ENCODE measurements around the gene ECPAS. TPM values are rescaled to one million over a fixed set of nuclear protein-coding genes. Genes with fewer than 3 reads are reported as not detected.

ECPAS gene
- total RNA-seq, 2 donors from 2014 or later, result 87.8 to 103 TPM

DNA sequence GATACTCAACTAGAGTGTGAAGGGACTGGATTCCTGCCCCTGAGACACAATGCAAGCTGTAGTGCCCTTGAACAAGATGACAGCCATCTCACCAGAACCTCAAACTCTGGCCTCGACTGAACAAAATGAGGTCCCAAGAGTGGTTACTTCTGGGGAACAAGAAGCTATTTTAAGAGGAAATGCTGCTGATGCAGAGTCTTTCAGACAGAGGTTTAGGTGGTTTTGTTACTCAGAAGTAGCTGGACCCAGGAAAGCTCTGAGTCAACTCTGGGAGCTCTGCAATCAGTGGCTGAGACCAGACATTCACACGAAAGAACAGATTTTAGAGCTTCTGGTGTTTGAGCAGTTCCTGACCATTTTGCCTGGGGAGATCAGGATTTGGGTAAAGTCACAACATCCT lies 43.2 kb upstream of the ECPAS start:
- TF ChIP-seq POLR2AphosphoS5 (IDR thresholded peaks at IDR 0.05), result no peak
- TF ChIP-seq, protein P1, sequence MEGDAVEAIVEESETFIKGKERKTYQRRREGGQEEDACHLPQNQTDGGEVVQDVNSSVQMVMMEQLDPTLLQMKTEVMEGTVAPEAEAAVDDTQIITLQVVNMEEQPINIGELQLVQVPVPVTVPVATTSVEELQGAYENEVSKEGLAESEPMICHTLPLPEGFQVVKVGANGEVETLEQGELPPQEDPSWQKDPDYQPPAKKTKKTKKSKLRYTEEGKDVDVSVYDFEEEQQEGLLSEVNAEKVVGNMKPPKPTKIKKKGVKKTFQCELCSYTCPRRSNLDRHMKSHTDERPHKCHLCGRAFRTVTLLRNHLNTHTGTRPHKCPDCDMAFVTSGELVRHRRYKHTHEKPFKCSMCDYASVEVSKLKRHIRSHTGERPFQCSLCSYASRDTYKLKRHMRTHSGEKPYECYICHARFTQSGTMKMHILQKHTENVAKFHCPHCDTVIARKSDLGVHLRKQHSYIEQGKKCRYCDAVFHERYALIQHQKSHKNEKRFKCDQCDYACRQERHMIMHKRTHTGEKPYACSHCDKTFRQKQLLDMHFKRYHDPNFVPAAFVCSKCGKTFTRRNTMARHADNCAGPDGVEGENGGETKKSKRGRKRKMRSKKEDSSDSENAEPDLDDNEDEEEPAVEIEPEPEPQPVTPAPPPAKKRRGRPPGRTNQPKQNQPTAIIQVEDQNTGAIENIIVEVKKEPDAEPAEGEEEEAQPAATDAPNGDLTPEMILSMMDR (IDR thresholded peaks at IDR 0.05), result no peak
- no peak for TF ChIP-seq POLR2A (IDR thresholded peaks at IDR 0.05)
- DNase-seq (ENCODE audit: low spot score), result no peak
- intact Hi-C loops (cut with DNase I), result loop anchor here (5.0 kb wide), 1 partner anchor 45 kb away; the partner anchor contains the start of gene ECPAS
- H3K27me3 ChIP-seq (replicated peaks; ENCODE audit: insufficient read depth), result no peaks in the 10 kb centered on the region
- H3K36me3 ChIP-seq, result no peaks in the 10 kb centered on the region
- WGBS, result 98% methylated on average over 2 of the region's 2 CpGs
- no peaks in the 10 kb centered on the region for H3K4me1 ChIP-seq (replicated peaks)
- H3K9me3 ChIP-seq, result no peaks in the 10 kb centered on the region
- no peak overlapping the region for H3K27ac ChIP-seq
- H3K4me3 ChIP-seq, result no peak overlapping the region

DNA sequence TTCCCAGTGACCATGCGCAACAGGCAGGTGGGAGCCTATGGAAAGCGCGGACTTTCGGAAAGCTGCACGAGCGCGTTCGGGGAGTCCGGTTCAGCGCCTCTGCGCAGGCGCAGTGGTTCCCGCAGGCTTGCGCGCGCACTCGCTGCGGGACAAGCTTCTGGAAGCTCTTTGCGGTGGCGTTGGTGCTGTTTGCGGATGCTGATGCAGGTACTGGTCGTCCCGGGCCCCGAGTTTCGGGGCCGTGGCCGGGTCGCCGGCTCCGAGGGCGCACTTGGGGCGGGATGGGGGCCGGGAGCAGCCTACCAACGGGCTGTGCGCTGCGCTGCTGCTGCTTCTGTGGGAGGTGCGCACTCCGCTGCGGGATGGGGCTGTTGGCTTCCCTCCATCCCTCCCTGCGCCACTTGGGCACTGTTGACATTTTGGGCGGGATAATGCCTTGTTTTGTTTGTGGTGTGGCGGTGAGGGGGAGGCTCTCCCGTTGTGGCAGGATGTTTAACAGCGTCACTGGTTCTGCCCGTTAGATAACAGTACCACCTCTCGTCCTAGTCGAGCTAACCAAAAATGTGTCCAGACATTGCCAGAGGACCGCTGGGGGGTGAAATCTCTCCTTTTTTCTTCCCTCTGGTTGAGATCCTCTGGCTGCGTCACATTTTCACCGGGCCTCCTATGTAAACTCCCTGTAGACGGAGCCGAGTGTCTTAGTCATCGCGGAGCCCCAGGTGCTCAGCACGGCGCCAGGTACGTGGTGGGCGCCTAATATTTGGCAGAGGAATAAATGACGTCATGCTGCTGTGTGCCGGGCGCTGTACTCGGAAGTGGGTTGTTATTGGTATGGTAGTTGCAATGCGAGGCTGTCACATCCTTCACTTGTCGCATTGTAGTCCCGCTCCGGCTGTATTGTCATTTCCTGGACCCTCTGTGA lies 41.1 kb upstream of the ECPAS start, which contains the start of gene ZNF483:
TSS of gene ZNF483 (plus strand) at position 124 of the 922 bp plus-strand sequence. CDS start 2,217 bp downstream, outside the sequence.
- Histone ChIP-seq H3K27ac (peak within 1 kb of the TSS; percentile 77 to 81), H3K4me1 (replicated peaks) (no peaks in the 10 kb centered on the region), H3K27me3 (replicated peaks; ENCODE audit: insufficient read depth) (no peaks in the 10 kb centered on the region), H3K36me3 (no peaks in the 10 kb centered on the region), H3K4me3 (peak within 1 kb of the TSS; percentile 78 to 80), H3K9me3 (no peaks in the 10 kb centered on the region)
- peak; percentile 72 for DNase-seq (ENCODE audit: low spot score)
- under 1% methylated on average over 66 of the region's 66 CpGs for WGBS
- intact Hi-C loops (cut with DNase I), result loop anchor here (5.0 kb wide), 1 partner anchor 43 kb away; the partner anchor contains the start of gene ECPAS
- TF ChIP-seq POLR2A (IDR thresholded peaks at IDR 0.05) (peak; percentile 54), POLR2AphosphoS5 (IDR thresholded peaks at IDR 0.05) (peak; percentile 84)
- TF ChIP-seq, protein P1 (IDR thresholded peaks at IDR 0.05), result peak in 1 of 4 experiments; percentile 5

DNA sequence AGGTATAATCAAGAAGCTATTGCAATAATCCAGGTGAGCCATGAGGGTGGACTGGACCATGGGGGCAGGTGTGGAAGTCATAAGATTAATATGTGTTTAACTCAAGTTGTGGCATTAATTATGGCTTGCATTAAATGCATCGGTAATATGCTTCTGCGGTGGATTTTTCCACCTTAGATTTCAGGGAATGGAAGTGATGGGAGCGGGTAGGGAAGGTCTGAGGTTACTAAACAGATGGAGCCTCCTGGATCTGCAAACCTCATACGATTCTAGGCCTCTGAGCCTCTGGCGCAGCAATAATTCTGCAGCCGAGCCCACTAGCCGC lies 40.5 kb upstream of the ECPAS start:
- DNase-seq (ENCODE audit: low spot score), result no peak
- Histone ChIP-seq H3K4me3 (peak overlapping the region; percentile 78 to 80), H3K9me3 (no peaks in the 10 kb centered on the region), H3K27me3 (replicated peaks; ENCODE audit: insufficient read depth) (no peaks in the 10 kb centered on the region), H3K36me3 (no peaks in the 10 kb centered on the region), H3K4me1 (replicated peaks) (no peaks in the 10 kb centered on the region), H3K27ac (peak overlapping the region in 1 of 2 donors; percentile 81)
- TF ChIP-seq, protein P1 (IDR thresholded peaks at IDR 0.05), result no peak
- TF ChIP-seq POLR2A (IDR thresholded peaks at IDR 0.05) (no peak), POLR2AphosphoS5 (IDR thresholded peaks at IDR 0.05) (no peak)
- intact Hi-C loops (cut with DNase I), result loop anchor here (5.0 kb wide), 1 partner anchor 42 kb away; the partner anchor contains the start of gene ECPAS
- WGBS, result 26% methylated on average over 7 of the region's 7 CpGs

DNA sequence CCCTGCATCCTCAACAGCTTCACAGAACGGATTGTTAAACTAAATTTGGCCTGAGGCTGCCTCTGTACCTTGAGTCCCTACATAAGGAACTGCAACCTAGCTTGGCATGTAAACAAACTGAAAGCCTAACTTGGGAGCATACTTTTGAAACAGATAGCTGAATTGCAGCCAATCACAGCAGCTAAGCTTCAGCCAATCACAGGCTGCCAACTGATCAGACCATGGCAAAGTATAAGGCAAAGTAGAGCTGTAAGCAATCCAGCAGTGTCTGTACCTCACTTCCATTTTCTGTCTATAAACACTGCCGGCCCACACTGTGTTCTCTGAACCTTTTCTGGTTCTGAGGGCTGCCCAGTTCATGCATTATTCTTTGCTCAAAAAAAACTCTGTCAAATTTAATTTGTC lies 31.9 kb upstream of the ECPAS start:
- TF ChIP-seq POLR2A (IDR thresholded peaks at IDR 0.05) (no peak), POLR2AphosphoS5 (IDR thresholded peaks at IDR 0.05) (no peak)
- TF ChIP-seq, protein P1 (IDR thresholded peaks at IDR 0.05), result no peak
- H3K4me1 ChIP-seq (replicated peaks), result no peaks in the 10 kb centered on the region
- intact Hi-C loops (cut with DNase I), result no loop called here
- no peaks in the 10 kb centered on the region for H3K36me3 ChIP-seq
- H3K9me3 ChIP-seq, result no peaks in the 10 kb centered on the region
- WGBS, result 45% methylated on average over 2 of the region's 2 CpGs
- no peak overlapping the region for H3K4me3 ChIP-seq
- no peak for DNase-seq (ENCODE audit: low spot score)
- no peaks in the 10 kb centered on the region for H3K27me3 ChIP-seq (replicated peaks; ENCODE audit: insufficient read depth)
- no peak overlapping the region for H3K27ac ChIP-seq
